Measurements from ENCODE around the gene OXCT2. TPM values are rescaled to one million over a fixed set of nuclear protein-coding genes. Genes with fewer than 3 reads are reported as not detected.
"Not testable (repeated sequence)": the region's sequence is repeated elsewhere in the genome, so short reads cannot be mapped to it uniquely, and the experiment has no call there.

OXCT2 gene
- total and polyA plus RNA-seq, 9 of the 15 experiments (the other 6 are each of a cell fraction or from before 2014, with no cell fraction given): 0.08 to 0.64 (median 0.22) TPM; not detected in 2

- H3K79me2 ChIP-seq (ENCODE audit: control insufficient read depth, insufficient read depth, low read length); H2AFZ ChIP-seq (ENCODE audit: low read depth, low read length); intact Hi-C loops (cut with micrococcal nuclease); H3K36me3 ChIP-seq (ENCODE audit: control insufficient read depth, insufficient read depth, low read length); CTCF ChIA-PET (ENCODE audit: low intra/inter-chr PET ratio); H3K4me3 ChIP-seq; BruUV-seq (replicated peaks); H3K9ac ChIP-seq (ENCODE audit: insufficient read depth in 1 of 2, low read depth in 2 of 2, low read length in 2 of 2); FAIRE-seq; H3K27ac ChIP-seq (ENCODE audit: extremely low read depth, low read depth, low read length); H4K20me1 ChIP-seq (replicated peaks; ENCODE audit: control insufficient read depth, insufficient read depth, low read length); H3K9me1 ChIP-seq (ENCODE audit: control insufficient read depth, insufficient read depth, low read length); H3K4me2 ChIP-seq (ENCODE audit: insufficient read depth, low read length); H3K4me1 ChIP-seq (replicated peaks in 1 of 2; ENCODE audit: control insufficient read depth in 2 of 2, insufficient read depth in 2 of 2, low read length in 2 of 2); POLR2A ChIA-PET; in situ Hi-C loops (cut with MboI); ATAC-seq; H3K9me3 ChIP-seq (replicated peaks; ENCODE audit: control insufficient read depth, insufficient read depth, low read depth, low read length); DNase-seq (ENCODE audit: extremely low read depth in 1 of 4, low spot score in 3 of 4): not testable (repeated sequence)
- H3K27me3 ChIP-seq (ENCODE audit: control insufficient read depth in 2 of 2, insufficient read depth in 2 of 2, low read length in 2 of 2): peaks cover 9 to 54% of the 10 kb centered on the region in 2 experiments; a peak in 4 of 5 replicates
- 0 out of 2 replicates have a peak, but pooled peaks have one; percentile 42 for TF ChIP-seq EGR1 (conservative IDR thresholded peaks at IDR 0.05)
- 30% methylated on average over 10 of the region's 10 CpGs for WGBS (ENCODE audit: insufficient coverage, low coverage, missing lambda C conversion rate)
Measured at GRCh38 chr1:39782685-39783084, 11.5 kb upstream of the OXCT2 start.

- H3K4me3 ChIP-seq: no peak overlapping the region
- H3K4me2 ChIP-seq (ENCODE audit: insufficient read depth, low read length): no peak overlapping the region
- ChIA-PET CTCF (ENCODE audit: low intra/inter-chr PET ratio) (no interaction called here), POLR2A (no interaction called here)
- DNase-seq (ENCODE audit: extremely low read depth in 1 of 4, low spot score in 3 of 4) (peak in 1 of 4 experiments; percentile 10), ATAC-seq (no peak), FAIRE-seq (no peak)
- peaks cover 0 to 5% of the 10 kb centered on the region in 2 experiments; a peak in 1 of 5 replicates for H3K4me1 ChIP-seq (replicated peaks in 1 of 2; ENCODE audit: control insufficient read depth in 2 of 2, insufficient read depth in 2 of 2, low read length in 2 of 2)
- H3K9me3 ChIP-seq (replicated peaks; ENCODE audit: control insufficient read depth, insufficient read depth, low read depth, low read length): no peaks in the 10 kb centered on the region
- in situ Hi-C loops (cut with MboI): no loop called here
- no peak overlapping the region for H2AFZ ChIP-seq (ENCODE audit: low read depth, low read length)
- BruUV-seq (replicated peaks): no TSS peak
- H3K36me3 ChIP-seq (ENCODE audit: control insufficient read depth, insufficient read depth, low read length): no peaks in the 10 kb centered on the region
- 25% methylated on average over 6 of the region's 6 CpGs for WGBS (ENCODE audit: insufficient coverage, low coverage, missing lambda C conversion rate)
- no peak overlapping the region for H3K27ac ChIP-seq (ENCODE audit: extremely low read depth, low read depth, low read length)
- no peaks in the 10 kb centered on the region for H3K79me2 ChIP-seq (ENCODE audit: control insufficient read depth, insufficient read depth, low read length)
- no peak overlapping the region for H3K9ac ChIP-seq (ENCODE audit: insufficient read depth in 1 of 2, low read depth in 2 of 2, low read length in 2 of 2)
- peaks cover 6% of the 10 kb centered on the region; the same call in 1 of the 2 replicates for H4K20me1 ChIP-seq (replicated peaks; ENCODE audit: control insufficient read depth, insufficient read depth, low read length)
- H3K27me3 ChIP-seq (ENCODE audit: control insufficient read depth in 2 of 2, insufficient read depth in 2 of 2, low read length in 2 of 2): peaks cover 12 to 54% of the 10 kb centered on the region in 2 experiments; a peak in 4 of 5 replicates
- H3K9me1 ChIP-seq (ENCODE audit: control insufficient read depth, insufficient read depth, low read length): no peaks in the 10 kb centered on the region
- intact Hi-C loops (cut with micrococcal nuclease): no loop called here
- TF ChIP-seq GTF2F1 (IDR thresholded peaks at IDR 0.05; ENCODE audit: low read depth, low read length) (no peak), SMARCA4 (IDR thresholded peaks at IDR 0.05) (no peak), ZNF561 (CRISPR knock-in tag; conservative IDR thresholded peaks at IDR 0.05) (no peak), FOXP4 (CRISPR knock-in tag; IDR thresholded peaks at IDR 0.05; ENCODE audit: borderline replicate concordance) (no peak), SNIP1 (IDR thresholded peaks at IDR 0.05; ENCODE audit: low read depth) (no peak), HDAC1 (IDR thresholded peaks at IDR 0.05) (no peak), LCOR (CRISPR knock-in tag; IDR thresholded peaks at IDR 0.05) (no peak), PCBP1 (IDR thresholded peaks at IDR 0.05; ENCODE audit: low read depth, low read length, poor library complexity, severe bottlenecking) (no peak), MYBL2 (IDR thresholded peaks at IDR 0.05; ENCODE audit: low read depth) (no peak), MYBL2 (CRISPR knock-in tag; IDR thresholded peaks at IDR 0.05; ENCODE audit: borderline replicate concordance) (no peak), RBM22 (IDR thresholded peaks at IDR 0.05; ENCODE audit: low read depth, low read length, poor library complexity, severe bottlenecking) (no peak), RB1 (IDR thresholded peaks at IDR 0.05; ENCODE audit: low read depth) (no peak), BRF2 (IDR thresholded peaks at IDR 0.05; ENCODE audit: borderline replicate concordance, insufficient read depth, insufficient read length) (no peak)
Measured at GRCh38 chr1:39782103-39782502, 11.0 kb upstream of the OXCT2 start.

All from K562 (cell line).